Activated CD8-positive, alpha-beta T cell treated with anti-CD3 and anti-CD28 coated beads for 36 hours (primary cell): ENCODE data around the gene ADGRE2. TPM values are rescaled to one million over a fixed set of nuclear protein-coding genes. Genes with fewer than 3 reads are reported as not detected.

Experiments
- ATAC-seq: fragments of 200-7000 bp; cut with Tn5 transposase; one replicate; pipeline ENCODE4 v1.10.0; 2021; ENCODE audit warnings: mild to moderate bottlenecking, moderate library complexity
- CTCF ChIA-PET: fragments of 350-600 bp; sonication (Branson Sonifier 250); formaldehyde crosslinking; loops from one replicate; lab custom pipeline; 2021; ENCODE audit warnings: antibody characterized with exemption; lab: Charles Lee
- POLR2A ChIA-PET: fragments of 350-600 bp; sonication (Branson Sonifier 250); formaldehyde crosslinking; loops from one replicate; lab custom pipeline; 2021; ENCODE audit warnings: antibody characterized with exemption; lab: Charles Lee
- DNase-seq: peaks from one replicate; pipeline ENCODE4 v3.0.0-alpha.2; 2020
- H3K27ac Mint-ChIP-seq: one replicate; pipeline ENCODE4 v1.8.0; 2021; ENCODE audit warnings: mild to moderate bottlenecking, mixed read lengths
- H3K27me3 Mint-ChIP-seq: one replicate; pipeline ENCODE4 v1.8.0; 2021; ENCODE audit warnings: mixed read lengths
- H3K36me3 Mint-ChIP-seq: one replicate; pipeline ENCODE4 v1.8.0; 2021; ENCODE audit warnings: low read depth, mixed read lengths
- H3K4me1 Mint-ChIP-seq: one replicate; pipeline ENCODE4 v1.8.0; 2021; ENCODE audit warnings: low read depth, mixed read lengths
- H3K4me3 Mint-ChIP-seq: one replicate; pipeline ENCODE4 v1.8.0; 2021; ENCODE audit warnings: mild to moderate bottlenecking, moderate library complexity, mixed read lengths
- H3K9me3 Mint-ChIP-seq: one replicate; pipeline ENCODE4 v1.8.0; 2021; ENCODE audit warnings: mixed read lengths
- CTCF ChIP-seq: fragments of 200-600 bp; IDR thresholded peaks from one replicate; pipeline ENCODE4 v1.8.0; 2022; ENCODE audit warnings: antibody characterized with exemption, mild to moderate bottlenecking
- intact Hi-C: fragments of 100-400 bp; cut with micrococcal nuclease; formaldehyde crosslinking; loops from one replicate; pipeline ENCODE4 v1.10.0; 2022
- total RNA-seq, 2 experiments: library from RNA; stranded (reverse); gene quantifications; one replicate each; pipeline ENCODE4 v1.2.3, GENCODE V29; 2021

Gene ADGRE2
- total RNA-seq, 2 experiments from 2014 or later: 0.43 to 0.83 TPM

GRCh38 chr19:14715841-14716240, 62.5 kb downstream of the ADGRE2 start:
- CTCF ChIA-PET: no interaction called here
- Mint-ChIP-seq H3K27ac (no peak overlapping the region), H3K4me1 (no peaks in the 10 kb centered on the region), H3K27me3 (no peaks in the 10 kb centered on the region), H3K36me3 (peaks cover 91% of the 10 kb centered on the region), H3K9me3 (peaks cover 68% of the 10 kb centered on the region), H3K4me3 (no peak overlapping the region)
- DNase-seq: no peak
- TF ChIP-seq CTCF: no peak
- POLR2A ChIA-PET: no interaction called here
- no peak for ATAC-seq
- intact Hi-C loops: no loop called here

GRCh38 chr19:14704450-14704849, 73.9 kb downstream of the ADGRE2 start:
- CTCF ChIA-PET: no interaction called here
- ATAC-seq (no peak), DNase-seq (no peak)
- intact Hi-C loops: no loop called here
- no peak for TF ChIP-seq CTCF
- POLR2A ChIA-PET: no interaction called here
- Mint-ChIP-seq H3K36me3 (peaks cover 71% of the 10 kb centered on the region), H3K27me3 (no peaks in the 10 kb centered on the region), H3K4me1 (no peaks in the 10 kb centered on the region), H3K27ac (no peak overlapping the region), H3K9me3 (no peaks in the 10 kb centered on the region), H3K4me3 (no peak overlapping the region)

- Mint-ChIP-seq H3K9me3 (no peaks in the 10 kb centered on the region), H3K27ac (no peak overlapping the region), H3K4me3 (no peak overlapping the region), H3K4me1 (no peaks in the 10 kb centered on the region), H3K27me3 (no peaks in the 10 kb centered on the region), H3K36me3 (peaks cover 66% of the 10 kb centered on the region)
- CTCF ChIA-PET: no interaction called here
- TF ChIP-seq CTCF: no peak
- no peak for DNase-seq
- POLR2A ChIA-PET: no interaction called here
- no peak for ATAC-seq
- intact Hi-C loops: no loop called here
These were observed 74.5 kb downstream of the ADGRE2 start for GRCh38 chr19:14703833-14704232.

- CTCF ChIA-PET: interaction anchor here (0.6 kb wide), 1 partner anchor 126 kb away, joined by 3 read pairs; no protein-coding TSS in a partner anchor
- TF ChIP-seq CTCF: no peak
- Mint-ChIP-seq H3K4me1 (no peaks in the 10 kb centered on the region), H3K27me3 (no peaks in the 10 kb centered on the region), H3K27ac (no peak overlapping the region), H3K36me3 (peaks cover 54% of the 10 kb centered on the region), H3K4me3 (no peak overlapping the region), H3K9me3 (no peaks in the 10 kb centered on the region)
- no peak for ATAC-seq
- POLR2A ChIA-PET: interaction anchor here (0.5 to 1.9 kb wide), 4 partner anchors 11 to 657 kb away, joined by 3 to 4 read pairs (median 3); partner anchors contain the start of gene ZNF333
- no peak for DNase-seq
- intact Hi-C loops: no loop called here
These were observed 77.5 kb downstream of the ADGRE2 start for GRCh38 chr19:14700711-14701375.

- no peaks in the 10 kb centered on the region for H3K4me1 Mint-ChIP-seq
- no peaks in the 10 kb centered on the region for H3K9me3 Mint-ChIP-seq
- DNase-seq: no peak
- H3K27ac Mint-ChIP-seq: no peak overlapping the region
- peaks cover 52% of the 10 kb centered on the region for H3K36me3 Mint-ChIP-seq
- H3K4me3 Mint-ChIP-seq: no peak overlapping the region
- POLR2A ChIA-PET: interaction anchor here (1.9 kb wide), 1 partner anchor 10 kb away, joined by 4 read pairs; the partner anchor contains the start of gene ZNF333
- no peaks in the 10 kb centered on the region for H3K27me3 Mint-ChIP-seq
- no peak for ATAC-seq
- CTCF ChIA-PET: no interaction called here
- intact Hi-C loops: no loop called here
- TF ChIP-seq CTCF: no peak
These were observed 78.7 kb downstream of the ADGRE2 start for GRCh38 chr19:14699641-14700040.
